PC-9 (cell line): ENCODE results near the gene LMO2.

ENCODE experiments used
- EZH2 ChIP-seq: fragments of 200-600 bp; sonication (generic); IDR thresholded peaks from 2 replicates; pipeline ENCODE4 v1.8.0; 2017; ENCODE audit warnings: antibody characterized with exemption, low read depth
- TF ChIP-seq, protein P1 (sequence below): fragments of 200-600 bp; sonication (generic); conservative IDR thresholded peaks from 2 replicates; pipeline ENCODE4 v1.6.1; 2017; ENCODE audit warnings: mixed run types, antibody characterized with exemption, mild to moderate bottlenecking, moderate library complexity

DNA sequence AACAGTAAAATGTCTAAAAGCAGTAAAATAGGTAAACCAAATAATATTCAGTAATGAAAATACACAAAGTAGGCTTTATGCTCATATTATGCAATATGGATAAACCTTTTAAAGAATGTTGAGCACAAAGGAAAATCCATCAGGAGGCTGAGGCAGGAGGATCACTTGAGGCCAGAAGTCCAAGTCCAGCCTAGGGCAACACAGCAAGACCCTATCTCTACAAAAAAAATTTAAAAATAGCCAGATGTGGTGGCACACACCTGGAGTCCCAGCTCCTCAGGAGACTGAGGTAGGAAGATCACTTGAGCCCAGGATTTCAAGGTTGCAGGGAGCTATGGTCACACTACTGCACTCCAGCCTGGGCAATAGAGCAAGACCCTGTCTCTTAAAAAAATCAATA is 17.7 kb upstream of the LMO2 start:
- TF ChIP-seq, protein P1, sequence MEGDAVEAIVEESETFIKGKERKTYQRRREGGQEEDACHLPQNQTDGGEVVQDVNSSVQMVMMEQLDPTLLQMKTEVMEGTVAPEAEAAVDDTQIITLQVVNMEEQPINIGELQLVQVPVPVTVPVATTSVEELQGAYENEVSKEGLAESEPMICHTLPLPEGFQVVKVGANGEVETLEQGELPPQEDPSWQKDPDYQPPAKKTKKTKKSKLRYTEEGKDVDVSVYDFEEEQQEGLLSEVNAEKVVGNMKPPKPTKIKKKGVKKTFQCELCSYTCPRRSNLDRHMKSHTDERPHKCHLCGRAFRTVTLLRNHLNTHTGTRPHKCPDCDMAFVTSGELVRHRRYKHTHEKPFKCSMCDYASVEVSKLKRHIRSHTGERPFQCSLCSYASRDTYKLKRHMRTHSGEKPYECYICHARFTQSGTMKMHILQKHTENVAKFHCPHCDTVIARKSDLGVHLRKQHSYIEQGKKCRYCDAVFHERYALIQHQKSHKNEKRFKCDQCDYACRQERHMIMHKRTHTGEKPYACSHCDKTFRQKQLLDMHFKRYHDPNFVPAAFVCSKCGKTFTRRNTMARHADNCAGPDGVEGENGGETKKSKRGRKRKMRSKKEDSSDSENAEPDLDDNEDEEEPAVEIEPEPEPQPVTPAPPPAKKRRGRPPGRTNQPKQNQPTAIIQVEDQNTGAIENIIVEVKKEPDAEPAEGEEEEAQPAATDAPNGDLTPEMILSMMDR: no peak
- TF ChIP-seq EZH2: no peak
